ENCODE results near the gene SYT5. TPM values are rescaled to one million over a fixed set of nuclear protein-coding genes. Genes with fewer than 3 reads are reported as not detected.

Gene SYT5
- total and polyA plus RNA-seq, 2 of the 13 experiments (the other 11 are each of a cell fraction or from before 2014, with no cell fraction given), result not detected

- TF ChIP-seq POLR2A (IDR thresholded peaks at IDR 0.05; ENCODE audit: insufficient read depth in 1 of 2, low read depth in 2 of 2, low read length in 2 of 2), result peak in 1 of 2 experiments; percentile 41; a peak in 1 of 4 replicates
These were observed 8.5 kb upstream of the SYT5 start (continued) for GRCh38 chr19:55188625-55189024.

- Histone ChIP-seq H3K79me2 (ENCODE audit: insufficient read depth, low read length) (no peaks in the 10 kb centered on the region), H3K4me3 (replicated peaks in 1 of 3; ENCODE audit: insufficient read depth in 1 of 3, low read depth in 2 of 3, low read length in 3 of 3) (no peak overlapping the region), H3K9me3 (ENCODE audit: low read length) (no peaks in the 10 kb centered on the region), H3K27ac (ENCODE audit: extremely low read length, insufficient read depth, low read length) (no peak overlapping the region), H3K4me2 (ENCODE audit: low read depth, low read length) (no peak overlapping the region), H2AFZ (ENCODE audit: low read length) (no peak overlapping the region), H4K20me1 (ENCODE audit: insufficient read depth, low read length) (0 out of 2 replicates have a peak, but pooled peaks cover under 1% of the 10 kb centered on the region), H3K36me3 (replicated peaks in 1 of 2; ENCODE audit: control insufficient read depth in 1 of 2, insufficient read depth in 2 of 2, low read length in 2 of 2) (peaks cover 0 to 5% of the 10 kb centered on the region in 2 experiments; a peak in 2 of 5 replicates), H3K9ac (ENCODE audit: insufficient read depth, low read depth, low read length) (no peak overlapping the region), H3K4me1 (ENCODE audit: insufficient read depth, low read length) (no peaks in the 10 kb centered on the region), H3K27me3 (ENCODE audit: control insufficient read depth in 1 of 2, insufficient read depth in 2 of 2, low read length in 2 of 2) (no peaks in the 10 kb centered on the region)
- in situ Hi-C loops (cut with HindIII; ENCODE audit: extremely low pct_ligation_motif_present, low pct_unique_long_range_greater_than_20kb) (no loop called here), intact Hi-C loops (cut with micrococcal nuclease; ENCODE audit: unreplicated experiment) (no loop called here)
- whole genome bisulfite sequencing (ENCODE audit: low lambda C conversion rate), result 89% methylated on average over 4 of the region's 12 CpGs
- DNase-seq (ENCODE audit: low spot score) (no peak), FAIRE-seq (no peak), ATAC-seq (peak; percentile 33)
- BruUV-seq (replicated peaks), result no TSS peak
- ChIA-PET CTCF (ENCODE audit: low intra/inter-chr PET ratio, low total read pairs) (no interaction called here), POLR2A (no interaction called here)
- TF ChIP-seq AGO2 (optimal IDR thresholded peaks at IDR 0.05; ENCODE audit: low read depth, low read length) (peak; percentile 33), MAFG (CRISPR knock-in tag; IDR thresholded peaks at IDR 0.05) (no peak), NONO (IDR thresholded peaks at IDR 0.05) (no peak), NONO (CRISPR knock-in tag; conservative IDR thresholded peaks at IDR 0.05) (no peak), KDM2A (CRISPR knock-in tag; IDR thresholded peaks at IDR 0.05; ENCODE audit: borderline replicate concordance, low read depth) (no peak), NR2F1 (CRISPR knock-in tag; IDR thresholded peaks at IDR 0.05) (no peak)
These were observed 6.0 kb upstream of the SYT5 start for GRCh38 chr19:55186080-55186479.

- intact Hi-C loops (cut with micrococcal nuclease; ENCODE audit: unreplicated experiment) (no loop called here), in situ Hi-C loops (cut with HindIII; ENCODE audit: extremely low pct_ligation_motif_present, low pct_unique_long_range_greater_than_20kb) (no loop called here)
- ATAC-seq (no peak), FAIRE-seq (no peak), DNase-seq (ENCODE audit: low spot score) (no peak)
- Histone ChIP-seq H3K27me3 (ENCODE audit: control insufficient read depth in 1 of 2, insufficient read depth in 2 of 2, low read length in 2 of 2) (peaks cover 0 to 14% of the 10 kb centered on the region in 2 experiments; a peak in 3 of 5 replicates), H3K4me1 (ENCODE audit: insufficient read depth, low read length) (peaks cover 15% of the 10 kb centered on the region), H3K4me2 (ENCODE audit: low read depth, low read length) (no peak overlapping the region), H3K27ac (ENCODE audit: extremely low read length, insufficient read depth, low read length) (no peak overlapping the region), H3K79me2 (ENCODE audit: insufficient read depth, low read length) (no peaks in the 10 kb centered on the region), H2AFZ (ENCODE audit: low read length) (no peak overlapping the region), H4K20me1 (ENCODE audit: insufficient read depth, low read length) (peaks cover 13% of the 10 kb centered on the region; the same call in 1 of the 2 replicates), H3K9ac (ENCODE audit: insufficient read depth, low read depth, low read length) (no peak overlapping the region), H3K9me3 (ENCODE audit: low read length) (no peaks in the 10 kb centered on the region), H3K36me3 (replicated peaks in 1 of 2; ENCODE audit: control insufficient read depth in 1 of 2, insufficient read depth in 2 of 2, low read length in 2 of 2) (peaks cover 0 to 6% of the 10 kb centered on the region in 2 experiments; a peak in 3 of 5 replicates), H3K4me3 (replicated peaks in 1 of 3; ENCODE audit: insufficient read depth in 1 of 3, low read depth in 2 of 3, low read length in 3 of 3) (no peak overlapping the region)
- CTCF ChIA-PET (ENCODE audit: low intra/inter-chr PET ratio, low total read pairs), result no interaction called here
- 96% methylated on average over 19 of the region's 20 CpGs for WGBS (ENCODE audit: low lambda C conversion rate)
- BruUV-seq (replicated peaks), result no TSS peak
- POLR2A ChIA-PET, result interaction anchor here (2.8 kb wide), 1 partner anchor 25 kb away, joined by 9 read pairs; no protein-coding TSS in a partner anchor
- TF ChIP-seq CENPBD1 (CRISPR knock-in tag; IDR thresholded peaks at IDR 0.05; ENCODE audit: borderline replicate concordance, low read depth) (no peak), ZGPAT (CRISPR knock-in tag; IDR thresholded peaks at IDR 0.05) (no peak)
These were observed 1.7 kb upstream of the SYT5 start for GRCh38 chr19:55181740-55182139.
